H7 (cell line): Measurements from ENCODE around the gene HOXA3. TPM values are rescaled to one million over a fixed set of nuclear protein-coding genes. Genes with fewer than 3 reads are reported as not detected.

ENCODE experiments used
- DNase-seq: peaks from one replicate; pipeline ENCODE4 v3.0.0; 2012
- H3K27me3 ChIP-seq: 2 replicates; pipeline ENCODE4 v1.6.0; 2011; ENCODE audit warnings: mild to moderate bottlenecking, low read length; ENCODE audit not compliant: control insufficient read depth, insufficient read depth
- H3K36me3 ChIP-seq: replicated peaks from 2 replicates; pipeline ENCODE4 v1.5.1; 2011; ENCODE audit warnings: low read length; ENCODE audit not compliant: control insufficient read depth, insufficient read depth
- H3K4me3 ChIP-seq: 2 replicates; pipeline ENCODE4 v1.5.1; 2011; ENCODE audit warnings: low read depth, mild to moderate bottlenecking, control low read depth, low read length, moderate library complexity; ENCODE audit not compliant: insufficient read depth
- total RNA-seq: library from RNA; depleted of rRNA; stranded (reverse); fragments of >200 nt; shearing (Covaris generic); gene quantifications from 2 replicates; pipeline ENCODE4 v1.2.3, GENCODE V29; 2014

The HOXA3 gene
- total RNA-seq, 1 experiment from 2014 or later = not detected

DNA sequence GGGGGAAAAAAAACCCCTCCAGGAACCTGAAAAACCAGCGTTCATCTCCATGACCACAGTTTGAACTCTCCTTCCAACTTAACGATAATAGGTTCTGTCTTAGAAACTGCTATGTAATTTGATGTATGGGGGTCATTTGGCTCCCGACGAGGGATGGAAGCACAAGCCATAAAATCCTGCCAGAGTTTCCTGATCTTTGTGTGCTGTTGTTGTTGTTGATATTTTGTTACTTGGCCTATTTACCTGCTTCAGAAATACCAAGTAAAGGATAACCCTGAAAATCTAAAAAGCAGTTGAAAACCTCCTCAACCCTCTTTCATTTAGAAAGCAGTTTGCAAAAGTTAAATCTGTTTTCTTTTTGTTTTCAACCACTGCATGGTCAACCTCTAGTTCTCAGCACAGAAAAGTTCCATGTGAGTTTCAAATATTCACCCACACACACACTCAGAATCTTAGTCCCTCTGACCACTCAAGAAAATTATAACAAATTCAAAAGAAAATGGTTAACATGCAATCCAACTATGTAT, 40.6 kb downstream of the HOXA3 start:
- peaks cover 96% of the 10 kb centered on the region for H3K27me3 ChIP-seq
- no peak overlapping the region for H3K4me3 ChIP-seq
- H3K36me3 ChIP-seq = no peaks in the 10 kb centered on the region
- no peak for DNase-seq

DNA sequence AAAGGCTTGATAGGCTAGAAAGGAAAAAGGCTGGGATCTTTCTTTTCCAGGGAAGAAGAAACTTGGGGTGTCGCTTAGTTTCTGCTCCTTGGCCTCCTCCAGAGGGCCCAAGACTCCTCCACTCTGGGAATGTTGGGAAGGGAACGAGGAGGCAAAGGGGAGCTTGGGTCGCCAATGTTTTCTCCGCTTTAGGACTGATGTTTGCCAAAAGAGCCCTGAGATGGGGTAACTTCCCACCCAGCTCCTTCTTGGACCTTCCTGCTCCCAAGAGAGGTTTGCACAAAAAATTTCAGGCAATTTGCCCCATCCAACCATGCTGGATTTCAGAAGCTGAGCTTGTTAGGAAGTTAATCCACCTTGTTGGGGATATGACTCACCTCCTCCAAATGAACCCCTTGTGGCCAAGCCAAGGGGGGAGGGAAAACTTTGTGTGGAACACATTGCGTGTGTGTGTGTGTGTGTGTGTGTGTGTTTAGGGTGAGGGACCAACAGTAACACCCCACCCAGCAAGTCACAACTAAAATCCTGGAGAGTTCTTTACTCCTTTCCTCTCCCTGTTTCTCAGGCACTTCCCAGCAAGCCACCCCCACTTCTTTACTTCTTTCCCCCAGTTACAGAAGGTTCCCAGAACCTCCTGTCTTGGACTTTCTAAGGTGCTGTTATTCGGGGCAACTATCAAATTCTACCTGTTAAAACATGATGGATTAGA, 41.2 kb downstream of the HOXA3 start:
- Histone ChIP-seq H3K27me3 (peaks cover 96% of the 10 kb centered on the region), H3K36me3 (no peaks in the 10 kb centered on the region), H3K4me3 (no peak overlapping the region)
- DNase-seq = peak; percentile 26

DNA sequence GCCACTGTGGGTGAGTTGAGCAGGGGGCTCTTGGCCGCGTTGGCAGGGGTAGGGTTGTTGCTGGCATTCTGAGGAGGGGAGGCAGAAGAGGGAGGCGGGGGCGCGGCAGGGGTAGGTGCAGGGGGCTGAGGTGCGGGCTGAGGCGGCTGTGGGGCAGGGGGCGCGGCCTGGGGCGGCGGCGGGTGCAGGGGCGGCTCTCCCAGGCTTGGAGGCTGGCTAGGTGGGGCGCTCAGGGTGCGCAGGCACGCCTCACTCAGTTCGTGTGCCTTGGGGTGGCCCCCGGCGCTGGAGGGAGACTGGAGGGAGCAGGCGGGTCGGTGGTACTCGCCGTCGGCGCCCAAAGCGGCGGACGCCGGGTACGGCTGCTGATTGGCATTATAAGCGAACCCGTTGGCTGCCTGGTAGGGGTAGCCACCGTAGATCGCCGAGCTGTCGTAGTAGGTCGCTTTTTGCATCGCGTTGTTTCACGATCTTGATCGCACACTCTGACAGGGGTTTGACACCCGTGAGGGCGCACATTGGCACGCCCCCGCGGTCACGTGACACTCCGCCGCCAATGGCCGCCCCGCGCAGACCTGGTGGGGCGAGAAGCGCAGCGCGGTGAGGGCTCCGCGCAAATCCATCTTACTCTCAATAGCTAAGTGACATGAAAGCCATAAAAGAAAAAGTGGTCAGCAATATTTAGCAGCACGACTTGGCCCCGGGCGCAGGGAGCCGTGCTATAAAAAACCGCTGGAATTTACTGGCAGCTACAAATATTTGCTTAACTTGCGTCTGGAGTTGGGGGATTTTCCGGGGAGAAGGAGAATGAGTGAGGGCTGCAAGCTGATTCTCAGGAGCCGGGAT, 42.0 kb downstream of the HOXA3 start:
- H3K27me3 ChIP-seq = peaks cover 96% of the 10 kb centered on the region
- no peaks in the 10 kb centered on the region for H3K36me3 ChIP-seq
- peak overlapping the region; percentile 18; the same call in 1 of the 2 replicates for H3K4me3 ChIP-seq
- peak; percentile 93 for DNase-seq

- Histone ChIP-seq H3K4me3 (no peak overlapping the region), H3K27me3 (peaks cover 97% of the 10 kb centered on the region), H3K36me3 (no peaks in the 10 kb centered on the region)
- peak; percentile 49 for DNase-seq
These were observed 42.8 kb downstream of the HOXA3 start for GRCh38 chr7:27109466-27110185.

DNA sequence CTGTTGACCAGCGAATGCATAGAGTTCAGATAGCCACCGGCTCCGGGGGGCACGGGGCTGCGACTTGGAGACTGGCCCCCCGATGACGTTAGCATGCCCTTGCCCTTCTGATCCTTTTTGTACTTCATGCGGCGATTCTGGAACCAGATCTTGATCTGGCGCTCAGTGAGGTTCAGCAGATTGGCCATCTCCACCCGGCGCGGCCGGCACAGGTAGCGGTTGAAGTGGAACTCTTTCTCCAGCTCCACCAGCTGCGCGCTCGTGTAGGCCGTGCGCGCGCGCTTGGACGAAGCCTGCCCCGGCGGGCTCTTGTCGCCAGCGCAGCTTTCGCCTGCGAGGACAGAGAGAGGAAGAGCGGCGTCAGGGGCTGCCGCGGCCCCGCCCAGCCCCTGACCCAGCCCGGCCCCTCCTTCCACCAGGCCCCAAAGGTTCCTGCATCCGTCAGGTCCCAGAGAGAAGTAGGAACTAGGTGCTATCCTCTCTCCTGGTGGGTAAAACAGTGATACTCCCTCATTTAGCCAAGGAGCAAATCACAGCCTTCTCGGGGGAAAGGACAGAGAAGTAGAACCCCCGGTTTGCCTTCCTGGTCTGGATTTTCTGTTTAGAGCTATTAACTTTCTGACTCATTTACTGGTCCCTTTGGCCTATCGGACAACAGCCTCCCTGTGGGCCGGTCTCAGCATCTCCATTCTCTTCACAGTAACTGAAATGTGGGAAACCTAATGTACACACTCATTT, 43.8 kb downstream of the HOXA3 start:
- H3K27me3 ChIP-seq = peaks cover 100% of the 10 kb centered on the region
- no peaks in the 10 kb centered on the region for H3K36me3 ChIP-seq
- peak overlapping the region; percentile 9; the same call in 1 of the 2 replicates for H3K4me3 ChIP-seq
- DNase-seq = peak; percentile 92

- Histone ChIP-seq H3K4me3 (no peak overlapping the region; the same call in 1 of the 2 replicates), H3K27me3 (peaks cover 100% of the 10 kb centered on the region), H3K36me3 (no peaks in the 10 kb centered on the region)
- peak; percentile 72 for DNase-seq
These were observed 44.7 kb downstream of the HOXA3 start for GRCh38 chr7:27107391-27108381.

DNA sequence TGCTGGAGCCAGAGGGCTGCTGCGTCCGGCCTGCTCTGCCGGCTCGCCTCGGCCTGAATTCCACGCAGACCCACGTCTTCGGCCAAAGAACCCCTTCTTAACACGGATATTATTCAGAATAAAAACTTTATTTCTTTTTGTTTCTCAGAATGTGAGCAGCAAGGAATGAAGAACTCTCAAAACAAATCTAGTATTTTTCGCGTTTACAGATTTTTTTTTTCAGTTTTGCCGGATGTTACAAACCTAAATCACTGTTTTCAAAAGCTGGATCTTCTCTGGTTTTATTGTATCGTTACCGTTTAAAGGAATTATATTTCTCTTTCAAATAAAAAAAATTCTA, 45.5 kb downstream of the HOXA3 start:
- no peak overlapping the region for H3K4me3 ChIP-seq
- peaks cover 100% of the 10 kb centered on the region for H3K27me3 ChIP-seq
- no peaks in the 10 kb centered on the region for H3K36me3 ChIP-seq
- DNase-seq = no peak

DNA sequence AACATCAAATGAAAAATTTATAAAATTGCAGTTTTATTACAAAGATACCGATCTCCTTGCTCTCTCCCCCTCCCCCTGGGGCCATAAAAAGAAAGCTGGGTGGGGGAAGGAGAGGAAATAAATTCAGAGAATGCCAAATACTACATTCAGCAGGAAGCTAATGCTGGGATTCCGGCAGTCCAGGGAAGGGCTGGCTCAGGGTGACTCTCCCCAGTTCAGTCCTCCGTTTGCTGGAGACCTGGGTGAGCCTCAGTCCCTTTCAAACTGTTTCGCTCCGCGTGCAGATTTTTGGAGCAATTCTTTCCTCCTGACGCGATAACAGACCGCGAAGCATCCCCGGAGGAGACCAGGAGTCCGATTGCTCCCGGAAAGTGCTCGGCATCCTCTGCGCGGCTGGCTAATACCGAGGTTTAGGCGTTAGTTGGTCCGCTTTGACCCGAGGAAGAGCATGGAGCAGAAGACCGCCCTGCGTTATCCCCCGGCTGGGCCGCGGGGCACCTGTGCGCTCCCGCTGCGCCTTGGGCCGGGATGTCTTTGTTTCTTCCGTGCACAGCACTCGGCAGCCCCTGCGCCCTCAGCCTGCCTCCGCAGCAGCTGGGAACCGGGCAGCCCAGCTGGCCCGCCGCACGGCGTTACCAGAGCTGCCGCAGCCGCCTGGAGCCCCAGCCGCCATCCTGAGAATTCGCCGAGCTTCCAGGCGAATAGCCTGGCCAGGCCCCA, 46.0 kb downstream of the HOXA3 start:
- Histone ChIP-seq H3K27me3 (peaks cover 100% of the 10 kb centered on the region), H3K36me3 (no peaks in the 10 kb centered on the region), H3K4me3 (no peak overlapping the region)
- peak; percentile 89 for DNase-seq

GRCh38 chr7:27105301-27106031, 46.9 kb downstream of the HOXA3 start:
- Histone ChIP-seq H3K27me3 (peaks cover 100% of the 10 kb centered on the region), H3K4me3 (no peak overlapping the region), H3K36me3 (no peaks in the 10 kb centered on the region)
- peak; percentile 26 for DNase-seq

DNA sequence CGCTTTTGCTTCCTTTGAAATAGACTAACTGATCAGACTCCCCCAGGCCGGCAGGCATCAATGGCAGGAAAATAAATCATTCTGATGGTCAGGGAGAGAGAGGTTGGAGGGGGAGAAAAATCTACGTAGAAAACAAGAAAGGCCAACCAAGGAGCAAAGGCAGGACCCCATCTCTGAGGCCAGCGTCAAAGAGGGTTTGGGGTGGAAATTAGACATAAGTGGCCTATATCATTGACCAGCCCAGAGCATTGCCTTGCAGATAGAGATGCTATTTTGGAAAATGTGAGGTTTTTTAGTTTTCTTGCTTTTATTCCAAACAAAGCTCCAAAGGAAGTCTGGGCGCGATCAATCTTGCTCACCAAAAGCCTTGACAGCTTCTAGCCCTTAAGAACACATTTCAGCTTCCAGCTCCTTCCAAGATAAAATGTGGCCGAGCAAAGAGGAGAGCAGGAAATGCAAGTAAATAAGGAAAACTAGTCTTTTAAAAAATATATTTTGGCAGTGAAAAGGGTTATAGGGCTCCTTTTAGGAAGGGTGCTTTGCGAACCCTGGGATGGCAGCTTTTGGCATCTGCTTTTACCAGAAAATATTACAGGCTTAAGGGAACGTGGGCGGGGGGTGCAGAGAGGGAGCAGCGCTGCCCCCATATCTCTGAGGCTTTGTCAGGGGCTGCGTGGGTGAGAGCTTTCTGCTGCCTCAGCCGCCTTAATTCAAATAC, 47.9 kb downstream of the HOXA3 start:
- peaks cover 100% of the 10 kb centered on the region for H3K27me3 ChIP-seq
- H3K4me3 ChIP-seq = no peak overlapping the region
- no peak for DNase-seq
- no peaks in the 10 kb centered on the region for H3K36me3 ChIP-seq

DNA sequence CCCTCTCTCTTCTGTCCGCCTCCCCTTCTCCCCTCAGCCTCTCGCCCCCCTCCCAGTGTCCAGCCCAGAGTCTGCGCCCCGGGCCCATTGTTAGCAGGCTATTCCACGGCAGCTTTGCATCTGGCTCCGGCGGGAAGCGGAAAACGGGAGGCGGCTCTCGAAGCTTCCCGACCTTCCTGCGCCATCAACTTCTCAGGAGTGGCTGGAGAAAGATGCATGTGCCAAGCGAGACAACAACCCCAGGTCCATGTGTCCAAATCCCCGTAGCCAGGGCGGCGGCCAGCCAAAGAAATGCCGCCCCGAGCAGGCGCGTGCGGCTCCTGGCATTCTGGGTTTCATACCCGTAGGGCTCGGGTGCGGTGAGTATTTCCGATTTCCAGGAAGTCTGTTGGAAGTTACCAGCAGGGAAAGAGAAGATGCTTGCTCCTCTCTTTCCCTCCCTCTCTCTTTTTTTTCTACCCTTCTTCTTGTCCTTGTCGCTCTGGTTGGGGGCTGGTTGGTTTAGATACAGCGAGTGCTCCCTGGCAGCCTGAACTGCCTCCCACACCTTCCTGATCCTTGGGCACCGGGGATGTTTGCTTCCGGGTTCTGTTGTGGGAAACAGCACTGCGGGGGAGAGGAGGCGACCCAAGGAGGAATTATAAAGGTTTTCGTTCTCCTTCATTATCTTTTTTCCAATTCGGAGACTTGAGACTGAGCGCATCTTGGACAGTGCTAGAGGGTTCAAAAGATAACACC, 48.7 kb downstream of the HOXA3 start:
- Histone ChIP-seq H3K36me3 (no peaks in the 10 kb centered on the region), H3K4me3 (no peak overlapping the region), H3K27me3 (peaks cover 100% of the 10 kb centered on the region)
- peak; percentile 63 for DNase-seq
